ENCODE results near the gene ERP44.

ERP44 gene

DNA sequence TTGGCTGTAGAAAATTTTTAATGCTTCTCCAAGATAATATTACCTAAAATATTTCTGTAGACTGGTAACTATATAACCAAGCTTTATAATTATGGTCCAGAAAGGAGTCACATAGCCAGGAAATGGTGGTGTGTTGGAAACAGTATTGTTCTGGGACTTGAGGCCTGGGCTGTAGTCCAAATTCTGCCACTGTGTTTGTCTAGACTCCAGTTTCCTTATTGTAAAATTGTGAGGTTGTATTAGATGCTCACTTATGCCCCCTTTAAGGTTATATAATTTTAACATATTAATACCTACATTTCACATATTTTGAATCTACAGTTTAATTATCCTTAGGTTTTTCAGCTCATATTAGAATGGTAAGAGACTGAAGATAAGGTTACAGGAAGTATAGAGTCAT is 149.9 kb downstream of the ERP44 start:
- in situ Hi-C loops (cut with MboI; ENCODE audit: low sequenced_read_pairs, unreplicated experiment), result no loop called here
- DNase-seq (ENCODE audit: low spot score), result no peak
- TF ChIP-seq, protein P1, sequence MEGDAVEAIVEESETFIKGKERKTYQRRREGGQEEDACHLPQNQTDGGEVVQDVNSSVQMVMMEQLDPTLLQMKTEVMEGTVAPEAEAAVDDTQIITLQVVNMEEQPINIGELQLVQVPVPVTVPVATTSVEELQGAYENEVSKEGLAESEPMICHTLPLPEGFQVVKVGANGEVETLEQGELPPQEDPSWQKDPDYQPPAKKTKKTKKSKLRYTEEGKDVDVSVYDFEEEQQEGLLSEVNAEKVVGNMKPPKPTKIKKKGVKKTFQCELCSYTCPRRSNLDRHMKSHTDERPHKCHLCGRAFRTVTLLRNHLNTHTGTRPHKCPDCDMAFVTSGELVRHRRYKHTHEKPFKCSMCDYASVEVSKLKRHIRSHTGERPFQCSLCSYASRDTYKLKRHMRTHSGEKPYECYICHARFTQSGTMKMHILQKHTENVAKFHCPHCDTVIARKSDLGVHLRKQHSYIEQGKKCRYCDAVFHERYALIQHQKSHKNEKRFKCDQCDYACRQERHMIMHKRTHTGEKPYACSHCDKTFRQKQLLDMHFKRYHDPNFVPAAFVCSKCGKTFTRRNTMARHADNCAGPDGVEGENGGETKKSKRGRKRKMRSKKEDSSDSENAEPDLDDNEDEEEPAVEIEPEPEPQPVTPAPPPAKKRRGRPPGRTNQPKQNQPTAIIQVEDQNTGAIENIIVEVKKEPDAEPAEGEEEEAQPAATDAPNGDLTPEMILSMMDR (IDR thresholded peaks at IDR 0.05; ENCODE audit: borderline replicate concordance, control extremely low read depth, extremely low read depth, insufficient read depth, missing control alignments), result no peak

DNA sequence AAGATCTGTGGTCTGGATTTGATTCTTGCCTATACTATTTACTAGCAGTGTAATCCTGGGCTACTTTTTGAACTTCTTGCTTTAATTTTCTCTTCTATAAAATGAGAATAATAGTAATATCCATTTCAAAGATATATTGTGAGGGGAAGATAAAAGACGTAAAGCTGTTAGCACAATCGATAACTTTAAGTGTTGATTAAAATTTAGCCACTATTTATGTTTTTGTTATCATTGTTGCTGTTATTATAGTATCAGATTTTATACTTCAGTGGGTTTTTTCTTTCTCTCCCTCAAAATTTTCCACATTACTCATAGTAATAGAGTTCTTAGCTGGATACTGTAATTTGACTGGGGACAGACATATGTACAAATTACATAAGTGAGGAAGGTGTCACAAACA is 150.3 kb downstream of the ERP44 start:
- TF ChIP-seq, protein P1 (IDR thresholded peaks at IDR 0.05; ENCODE audit: borderline replicate concordance, control extremely low read depth, extremely low read depth, insufficient read depth, missing control alignments), result no peak

DNA sequence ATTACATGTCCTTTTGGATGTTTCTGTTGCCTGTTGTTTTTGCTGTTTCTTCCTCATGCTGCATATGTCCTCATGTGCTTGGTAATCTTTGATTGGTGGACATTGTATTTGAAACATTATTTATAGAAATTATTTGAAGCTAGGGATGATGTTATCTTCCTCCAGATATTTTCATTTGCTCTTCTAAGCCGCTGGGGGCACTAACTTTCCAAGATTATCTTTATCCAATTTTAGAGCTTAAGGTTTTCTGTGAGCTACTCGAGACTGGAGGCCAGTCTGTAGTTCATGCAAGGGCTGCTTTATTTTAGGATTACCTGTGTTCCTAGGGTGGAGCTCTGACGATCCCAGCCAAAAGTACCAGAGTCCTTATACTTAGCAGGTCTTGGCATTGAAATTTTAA is 151.4 kb downstream of the ERP44 start:
- in situ Hi-C loops (cut with MboI; ENCODE audit: low sequenced_read_pairs, unreplicated experiment), result no loop called here
- no peak for DNase-seq (ENCODE audit: low spot score)

More for the DNA sequence above, 150.3 kb downstream of the ERP44 start:
- no peak for DNase-seq (ENCODE audit: low spot score)
- in situ Hi-C loops (cut with MboI; ENCODE audit: low sequenced_read_pairs, unreplicated experiment), result no loop called here

DNA sequence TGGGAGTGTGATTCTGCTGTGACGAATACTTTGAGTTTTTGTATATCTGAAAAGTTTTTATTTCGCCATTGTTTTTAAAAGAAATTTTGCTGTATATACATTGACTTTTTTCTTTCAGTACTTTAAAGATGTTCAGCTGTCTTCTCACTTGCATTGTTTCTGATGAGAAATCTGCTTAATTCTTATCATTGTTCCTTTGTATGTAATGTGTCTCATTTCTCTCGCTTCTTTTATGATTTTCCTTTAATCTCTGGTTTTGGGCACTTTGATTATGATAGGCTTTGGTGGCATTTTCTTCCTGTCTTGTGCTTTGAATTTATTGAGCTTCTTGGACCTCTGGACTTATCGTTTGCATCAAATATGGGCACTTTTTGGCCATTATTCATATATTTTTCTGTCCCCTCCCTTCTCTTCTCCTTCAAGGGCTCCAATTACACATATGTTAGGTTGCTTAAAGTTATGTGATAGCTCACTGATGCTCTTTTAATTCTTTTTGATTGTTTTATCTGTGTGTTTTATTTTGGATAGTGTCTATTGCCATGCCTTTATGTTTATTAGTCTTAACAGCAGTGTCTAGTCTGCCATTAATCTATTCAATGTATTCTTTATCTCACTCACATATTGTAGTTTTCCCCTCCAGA is 161.7 kb downstream of the ERP44 start:
- DNase-seq (ENCODE audit: low spot score), result no peak
- TF ChIP-seq, protein P1 (IDR thresholded peaks at IDR 0.05; ENCODE audit: borderline replicate concordance, control extremely low read depth, extremely low read depth, insufficient read depth, missing control alignments), result no peak
- in situ Hi-C loops (cut with MboI; ENCODE audit: low sequenced_read_pairs, unreplicated experiment), result no loop called here

More for the DNA sequence above, 151.4 kb downstream of the ERP44 start:
- TF ChIP-seq, protein P1 (IDR thresholded peaks at IDR 0.05; ENCODE audit: borderline replicate concordance, control extremely low read depth, extremely low read depth, insufficient read depth, missing control alignments), result no peak

DNA sequence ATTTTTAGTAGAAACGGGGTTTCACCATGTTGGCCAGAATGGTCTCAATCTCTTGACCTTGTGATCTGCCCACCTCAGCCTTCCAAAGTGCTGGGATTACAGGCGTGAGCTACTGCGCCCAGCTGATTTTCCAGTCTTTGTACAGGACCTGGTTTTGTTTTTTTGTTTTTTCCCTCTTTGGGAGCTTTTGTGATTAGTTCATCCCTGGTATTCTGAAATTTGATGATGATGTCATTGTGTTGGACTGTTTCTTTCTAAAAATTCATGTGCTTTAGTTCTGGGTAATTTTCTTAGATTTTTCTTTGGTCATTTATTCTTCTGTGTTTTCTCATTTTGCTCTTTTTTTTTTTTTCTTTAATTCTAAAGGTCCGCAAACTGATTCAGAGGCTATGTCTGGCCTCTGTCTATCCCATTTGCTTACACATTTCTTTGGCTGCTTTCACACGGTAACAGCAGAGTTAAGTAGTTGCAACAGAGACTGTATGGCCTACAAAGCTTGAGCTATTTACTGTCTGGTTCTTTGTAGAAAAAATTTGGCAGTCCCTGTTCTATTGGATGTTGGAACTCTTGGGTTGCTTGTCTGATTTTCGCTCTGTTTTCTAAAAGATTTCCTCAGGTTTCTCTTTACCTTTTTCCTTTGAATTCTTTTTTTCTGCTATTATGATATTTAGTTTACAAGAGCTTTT is 167.5 kb downstream of the ERP44 start:
- DNase-seq (ENCODE audit: low spot score), result no peak
- in situ Hi-C loops (cut with MboI; ENCODE audit: low sequenced_read_pairs, unreplicated experiment), result no loop called here
- TF ChIP-seq, protein P1 (IDR thresholded peaks at IDR 0.05; ENCODE audit: borderline replicate concordance, control extremely low read depth, extremely low read depth, insufficient read depth, missing control alignments), result no peak

DNA sequence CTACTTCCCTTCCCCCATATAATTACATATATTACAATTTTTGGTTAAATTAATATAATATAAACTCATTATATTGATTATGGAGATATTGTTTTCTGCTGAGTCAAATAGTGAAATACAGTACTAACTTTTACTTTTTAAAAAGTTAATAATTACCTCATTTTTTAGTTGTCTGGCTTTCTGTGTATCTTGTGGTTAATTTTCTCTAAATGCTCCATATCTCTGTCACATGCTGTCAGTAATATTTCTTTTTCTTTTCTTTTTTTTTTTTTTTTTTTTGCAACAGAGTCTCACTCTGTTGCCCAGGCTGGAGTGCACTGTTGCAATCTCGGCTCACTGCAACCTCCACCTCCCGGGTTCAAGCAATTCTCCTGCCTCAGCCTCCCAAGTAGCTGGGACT is 169.1 kb downstream of the ERP44 start:
- in situ Hi-C loops (cut with MboI; ENCODE audit: low sequenced_read_pairs, unreplicated experiment), result no loop called here
- DNase-seq (ENCODE audit: low spot score), result no peak
- TF ChIP-seq, protein P1 (IDR thresholded peaks at IDR 0.05; ENCODE audit: borderline replicate concordance, control extremely low read depth, extremely low read depth, insufficient read depth, missing control alignments), result no peak
